Measurements from ENCODE around the gene AP2M1. TPM values are rescaled to one million over a fixed set of nuclear protein-coding genes. Genes with fewer than 3 reads are reported as not detected.

AP2M1 gene
- total and polyA plus RNA-seq, 2 of the 13 experiments (the other 11 are each of a cell fraction or from before 2014, with no cell fraction given), result 126 to 146 TPM

DNA sequence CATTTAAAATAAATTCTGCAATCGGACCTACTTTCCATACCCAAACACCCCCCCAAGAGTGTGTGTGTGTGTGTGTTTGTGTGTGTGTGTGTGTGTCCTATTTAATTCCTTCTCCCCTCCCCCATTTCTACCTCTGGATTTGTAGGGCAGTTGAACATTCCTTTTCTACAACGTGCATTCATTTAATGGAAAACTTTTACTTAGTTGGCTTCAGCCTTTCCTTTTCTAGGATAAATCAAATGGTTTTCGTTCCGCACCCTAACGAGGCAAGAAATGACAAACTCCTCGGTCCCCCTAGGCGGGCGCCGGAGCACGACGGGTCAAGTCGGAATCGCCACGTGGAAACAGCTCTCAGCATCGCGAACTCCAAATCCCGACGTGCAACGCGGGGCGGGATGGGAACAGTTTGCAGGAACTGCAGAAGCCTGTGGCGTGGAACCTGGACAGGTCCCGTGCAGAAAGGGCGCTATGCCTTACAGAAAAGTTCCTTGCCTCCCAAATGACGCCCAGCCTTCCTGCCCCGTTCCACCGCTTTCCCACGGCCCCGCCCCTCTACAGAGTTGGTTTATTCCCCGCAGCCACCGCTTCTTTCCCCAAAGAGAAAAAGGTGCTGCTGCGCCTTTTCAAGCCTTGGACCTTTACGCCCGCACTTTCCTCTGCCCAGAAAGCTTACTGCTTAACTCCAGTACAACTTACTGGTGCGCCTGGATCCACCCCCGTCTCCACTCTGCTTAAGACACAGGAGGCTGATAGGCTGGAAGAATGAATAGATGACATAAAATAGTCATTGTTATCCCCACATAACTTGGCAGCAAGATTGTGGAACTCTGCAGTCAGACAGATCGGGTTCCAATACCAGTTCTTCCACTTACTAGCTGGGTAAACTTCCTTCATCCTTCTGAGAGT is 40.6 kb upstream of the AP2M1 start (continued):
- TF ChIP-seq POLR2AphosphoS5 (IDR thresholded peaks at IDR 0.05; ENCODE audit: low read depth, low read length) (peak; percentile 64), CC2D1A (CRISPR knock-in tag; IDR thresholded peaks at IDR 0.05) (no peak), GABPB1 (CRISPR knock-in tag; IDR thresholded peaks at IDR 0.05) (peak; percentile 90), KAT2B (IDR thresholded peaks at IDR 0.05; ENCODE audit: borderline replicate concordance, low read depth, low read length) (no peak), ZNF329 (CRISPR knock-in tag; IDR thresholded peaks at IDR 0.05; ENCODE audit: low read depth) (no peak), DMAP1 (CRISPR knock-in tag; IDR thresholded peaks at IDR 0.05) (peak; percentile 89), HNRNPK (IDR thresholded peaks at IDR 0.05; ENCODE audit: low read depth, low read length, poor library complexity, severe bottlenecking) (no peak), GRHL1 (CRISPR knock-in tag; conservative IDR thresholded peaks at IDR 0.05) (no peak), ZNF768 (CRISPR knock-in tag; IDR thresholded peaks at IDR 0.05) (peak; percentile 24; the same call in 1 of the 2 replicates), MAFK (conservative IDR thresholded peaks at IDR 0.05 in 1 of 2, IDR thresholded peaks at IDR 0.05 in 1 of 2; ENCODE audit: low read length in 2 of 2) (no peak), ZSCAN22 (CRISPR knock-in tag; IDR thresholded peaks at IDR 0.05) (no peak), ZNF788 (CRISPR knock-in tag; IDR thresholded peaks at IDR 0.05; ENCODE audit: borderline replicate concordance) (peak; percentile 85; the same call in 1 of the 2 replicates), HDAC6 (IDR thresholded peaks at IDR 0.05; ENCODE audit: low read depth, low read length) (no peak), ZNF205 (CRISPR knock-in tag; IDR thresholded peaks at IDR 0.05) (peak; percentile 48; the same call in 1 of the 2 replicates), ZNF776 (CRISPR knock-in tag; IDR thresholded peaks at IDR 0.05) (peak; percentile 73), ZNF674 (CRISPR knock-in tag; IDR thresholded peaks at IDR 0.05; ENCODE audit: low read depth) (no peak), POLR2G (IDR thresholded peaks at IDR 0.05; ENCODE audit: low read depth, low read length) (peak; percentile 76), BRD4 (CRISPR knock-in tag; IDR thresholded peaks at IDR 0.05) (0 out of 2 replicates have a peak, but pooled peaks have one; percentile 28), ZEB1 (IDR thresholded peaks at IDR 0.05; ENCODE audit: insufficient replicate concordance, low read depth) (no peak), DR1 (CRISPR knock-in tag; IDR thresholded peaks at IDR 0.05) (no peak), GMEB2 (CRISPR knock-in tag; IDR thresholded peaks at IDR 0.05; ENCODE audit: low read depth) (no peak), ZNF33A (CRISPR knock-in tag; IDR thresholded peaks at IDR 0.05; ENCODE audit: borderline replicate concordance) (peak; percentile 69; the same call in 1 of the 2 replicates)
- TF ChIP-seq, protein P1, sequence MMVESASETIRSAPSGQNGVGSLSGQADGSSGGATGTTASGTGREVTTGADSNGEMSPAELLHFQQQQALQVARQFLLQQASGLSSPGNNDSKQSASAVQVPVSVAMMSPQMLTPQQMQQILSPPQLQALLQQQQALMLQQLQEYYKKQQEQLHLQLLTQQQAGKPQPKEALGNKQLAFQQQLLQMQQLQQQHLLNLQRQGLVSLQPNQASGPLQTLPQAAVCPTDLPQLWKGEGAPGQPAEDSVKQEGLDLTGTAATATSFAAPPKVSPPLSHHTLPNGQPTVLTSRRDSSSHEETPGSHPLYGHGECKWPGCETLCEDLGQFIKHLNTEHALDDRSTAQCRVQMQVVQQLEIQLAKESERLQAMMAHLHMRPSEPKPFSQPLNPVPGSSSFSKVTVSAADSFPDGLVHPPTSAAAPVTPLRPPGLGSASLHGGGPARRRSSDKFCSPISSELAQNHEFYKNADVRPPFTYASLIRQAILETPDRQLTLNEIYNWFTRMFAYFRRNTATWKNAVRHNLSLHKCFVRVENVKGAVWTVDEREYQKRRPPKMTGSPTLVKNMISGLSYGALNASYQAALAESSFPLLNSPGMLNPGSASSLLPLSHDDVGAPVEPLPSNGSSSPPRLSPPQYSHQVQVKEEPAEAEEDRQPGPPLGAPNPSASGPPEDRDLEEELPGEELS (CRISPR knock-in tag; IDR thresholded peaks at IDR 0.05), result peak; percentile 61
- TF ChIP-seq, protein P2, sequence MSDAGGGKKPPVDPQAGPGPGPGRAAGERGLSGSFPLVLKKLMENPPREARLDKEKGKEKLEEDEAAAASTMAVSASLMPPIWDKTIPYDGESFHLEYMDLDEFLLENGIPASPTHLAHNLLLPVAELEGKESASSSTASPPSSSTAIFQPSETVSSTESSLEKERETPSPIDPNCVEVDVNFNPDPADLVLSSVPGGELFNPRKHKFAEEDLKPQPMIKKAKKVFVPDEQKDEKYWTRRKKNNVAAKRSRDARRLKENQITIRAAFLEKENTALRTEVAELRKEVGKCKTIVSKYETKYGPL (CRISPR knock-in tag; IDR thresholded peaks at IDR 0.05), result peak; percentile 28; the same call in 1 of the 2 replicates
